Esophagus squamous epithelium (tissue), 5 donors: ENCODE measurements around the gene USP21. TPM values are rescaled to one million over a fixed set of nuclear protein-coding genes. Genes with fewer than 3 reads are reported as not detected.

Source experiments
- DNase-seq: peaks from one replicate; lab custom pipeline; 2025; lab: John Stamatoyannopoulos, UW
- H3K27ac ChIP-seq, 4 donors: fragments of 200-600 bp; sonication (generic); one replicate each; pipeline ENCODE4 v1.5.1; 2016 to 2019; ENCODE audit warnings: mild to moderate bottlenecking in 1 of 4
- H3K27me3 ChIP-seq, 4 donors: fragments of 200-600 bp; sonication (generic); 1 replicate in 3 of 4; 2 replicates in 1 of 4; pipeline versions ENCODE4 v1.5.1 to v1.6.0; 2017 to 2021; ENCODE audit warnings: antibody characterized with exemption in 1 of 4
- H3K36me3 ChIP-seq, 3 donors: fragments of 200-600 bp; sonication (generic); one replicate each; pipeline ENCODE4 v1.5.1; 2016 to 2019
- H3K4me1 ChIP-seq, 3 donors: fragments of 200-600 bp; sonication (generic); one replicate each; pipeline ENCODE4 v1.5.1; 2017 to 2019
- H3K4me3 ChIP-seq, 4 donors: fragments of 200-600 bp; sonication (generic); 1 replicate in 3 of 4; 2 replicates in 1 of 4; pipeline ENCODE4 v1.5.1; 2016 to 2019; ENCODE audit warnings: mild to moderate bottlenecking in 2 of 4, moderate library complexity in 1 of 4
- H3K9me3 ChIP-seq, 3 donors: fragments of 200-600 bp; sonication (generic); one replicate each; pipeline ENCODE4 v1.5.1; 2016 to 2019
- CTCF ChIP-seq, 6 experiments: fragments of 450-650 bp in 4 of 6; fragments of 200-600 bp in 2 of 6; sonication (generic) in 2 of 6; IDR thresholded peaks; one replicate each; pipeline ENCODE4 v1.5.1; 2016 to 2019; ENCODE audit warnings: antibody characterized with exemption in 6 of 6, mild to moderate bottlenecking in 4 of 6, moderate library complexity in 4 of 6
- POLR2A ChIP-seq, 4 donors: fragments of 450-650 bp; IDR thresholded peaks; one replicate each; pipeline ENCODE4 v1.6.1; 2017; ENCODE audit warnings: antibody characterized with exemption in 4 of 4, mild to moderate bottlenecking in 4 of 4, moderate library complexity in 3 of 4
- WGBS, 2 donors: methylation state at CpG; one replicate each; pipeline ENCODE4 v1.1.5; 2018; 5-methylcytosine and 5-hydroxymethylcytosine counted together
- intact Hi-C: fragments of 100-400 bp; cut with DNase I; formaldehyde crosslinking; loops from one replicate; pipeline ENCODE4 v1.15.0; 2022
- small RNA-seq, 4 donors: library from RNA; depleted of rRNA; stranded (forward); fragments of <200 nt; gene quantifications; one replicate each; pipeline ENCODE3, GENCODE V24; 2016
- total RNA-seq, 4 donors: library from RNA; depleted of rRNA; stranded (reverse); fragments of >200 nt; gene quantifications; one replicate each; pipeline ENCODE4 v1.1.0, GENCODE V29; 2016
- donor health status: DM: yes; HTN: yes; CAD: no.

The USP21 gene
- total RNA-seq, 4 donors from 2014 or later, result 12.1 to 20.4 (median 17.0) TPM

- DNase-seq, result no peak
- intact Hi-C loops, result no loop called here
- Histone ChIP-seq H3K27ac (peak overlapping the region in 2 of 4 donors; percentile 61 to 71), H3K4me3 (no peak overlapping the region), H3K4me1 (peaks cover 0 to 14% (median 1%) of the 10 kb centered on the region in 3 donors), H3K9me3 (no peaks in the 10 kb centered on the region), H3K27me3 (no peaks in the 10 kb centered on the region), H3K36me3 (peaks cover 34 to 61% (median 43%) of the 10 kb centered on the region in 3 donors)
- 81 to 86% methylated on average over 9 of the region's 9 CpGs for WGBS, 2 donors
- TF ChIP-seq CTCF (IDR thresholded peaks at IDR 0.05) (no peak), POLR2A (IDR thresholded peaks at IDR 0.05) (no peak)
These were observed 55.1 kb downstream of the USP21 start for GRCh38 chr1:161214369-161214768.

- DNase-seq, result no peak
- H3K4me3 ChIP-seq, result peak within 1 kb of the TSS in 3 of 4 donors; percentile 16 to 50 (median 30)
- peaks cover 32 to 54% (median 42%) of the 10 kb centered on the region in 3 donors for H3K36me3 ChIP-seq
- intact Hi-C loops, result no loop called here
- no peak for TF ChIP-seq CTCF (IDR thresholded peaks at IDR 0.05)
- peak in 2 of 4 donors; percentile 47 to 68 for TF ChIP-seq POLR2A (IDR thresholded peaks at IDR 0.05)
- no peaks in the 10 kb centered on the region for H3K27me3 ChIP-seq
- H3K9me3 ChIP-seq, result no peaks in the 10 kb centered on the region
- H3K27ac ChIP-seq, result peak within 1 kb of the TSS in 3 of 4 donors; percentile 0 to 75 (median 61)
- WGBS, 2 donors, result 67 to 73% methylated on average over 10 of the region's 10 CpGs
- H3K4me1 ChIP-seq, result peaks cover 0 to 7% (median 0%) of the 10 kb centered on the region in 3 donors
These were observed 55.8 kb downstream of the USP21 start, which contains the start of gene FCER1G for GRCh38 chr1:161215076-161215475. TSS of gene FCER1G (plus strand) at chr1:161215295. CDS start at chr1:161215322, 27 bp downstream.

Small RNAs within 50 kb of the gene (small RNA-seq; reads per million reads assigned to genes)
- gene RF01225, result 0 reads per million in 4 donors

Other genes with a start within 250 kb of the USP21 start
- gene ITLN2, start 204.7 kb upstream of the USP21 start, total RNA-seq, result not detected
- gene F11R, start 138.3 kb upstream of the USP21 start, total RNA-seq, result 100 to 1,000 TPM in 1 of 4 donors, 10 to 100 TPM in 3; 84.9 to 108 (median 94.2) TPM
- gene TSTD1, start 120.5 kb upstream of the USP21 start, total RNA-seq, result 10 to 100 TPM; 69.3 to 99.0 (median 91.4) TPM
- 10 to 100 TPM; 35.9 to 55.7 (median 49.4) TPM for gene USF1, start 113.5 kb upstream of the USP21 start, total RNA-seq
- 10 to 100 TPM in 2 of 4 donors, 1 to 10 TPM in 2; 2.9 to 13.5 (median 7.4) TPM for gene ARHGAP30, start 89.6 kb upstream of the USP21 start, total RNA-seq
- gene NECTIN4, start 69.9 kb upstream of the USP21 start, total RNA-seq, result 100 to 1,000 TPM in 2 of 4 donors, 10 to 100 TPM in 2; 52.7 to 161 (median 96.2) TPM
- 1 to 10 TPM in 3 of 4 donors, under 1 TPM in 1; 0.31 to 2.7 (median 1.7) TPM for gene KLHDC9, start 61.1 kb upstream of the USP21 start, total RNA-seq
- gene PFDN2, start 41.5 kb upstream of the USP21 start, total RNA-seq, result 10 to 100 TPM; 27.0 to 59.2 (median 45.3) TPM
- gene NIT1, start 41.4 kb upstream of the USP21 start, total RNA-seq, result 10 to 100 TPM; 16.9 to 28.6 (median 22.1) TPM
- 10 to 100 TPM; 16.6 to 32.8 (median 27.2) TPM for gene DEDD, start 26.8 kb upstream of the USP21 start, total RNA-seq
- gene UFC1, start 5.5 kb upstream of the USP21 start, total RNA-seq, result 10 to 100 TPM; 68.3 to 79.9 (median 76.7) TPM
- 10 to 100 TPM in 2 of 4 donors, 1 to 10 TPM in 2; 5.8 to 28.8 (median 11.7) TPM for gene PPOX, start 6.9 kb downstream of the USP21 start, total RNA-seq
- gene B4GALT3, start 18.0 kb downstream of the USP21 start, total RNA-seq, result 10 to 100 TPM; 16.1 to 29.9 (median 18.1) TPM
- gene ADAMTS4, start 39.6 kb downstream of the USP21 start, total RNA-seq, result 1 to 10 TPM; 1.3 to 2.6 (median 1.8) TPM
- gene NDUFS2, start 42.9 kb downstream of the USP21 start, total RNA-seq, result 100 to 1,000 TPM in 2 of 4 donors, 10 to 100 TPM in 2; 77.7 to 140 (median 93.7) TPM
- 10 to 100 TPM in 2 of 4 donors, 1 to 10 TPM in 2; 1.6 to 50.4 (median 25.4) TPM for gene FCER1G, start 55.8 kb downstream of the USP21 start, total RNA-seq
- gene APOA2, start 64.1 kb downstream of the USP21 start, total RNA-seq, result not detected
- 10 to 100 TPM in 2 of 4 donors, 1 to 10 TPM in 2; 7.6 to 23.9 (median 10.2) TPM for gene TOMM40L, start 66.6 kb downstream of the USP21 start, total RNA-seq
- gene NR1I3, start 78.7 kb downstream of the USP21 start, total RNA-seq, result not detected
- gene PCP4L1, start 99.2 kb downstream of the USP21 start, total RNA-seq, result 10 to 100 TPM in 2 of 4 donors, 1 to 10 TPM in 2; 6.9 to 52.7 (median 9.6) TPM
- gene MPZ, start 150.5 kb downstream of the USP21 start, total RNA-seq, result 1 to 10 TPM in 2 of 4 donors, under 1 TPM in 2; 0.75 to 1.4 (median 1.1) TPM
- 100 to 1,000 TPM in 2 of 4 donors, 10 to 100 TPM in 2; 32.2 to 138 (median 70.1) TPM for gene SDHC, start 154.9 kb downstream of the USP21 start, total RNA-seq
- gene CFAP126, start 208.4 kb downstream of the USP21 start, total RNA-seq, result not detected